GM12874 (cell line): ENCODE measurements around the gene CDC45.

Experiments
- TF ChIP-seq, protein P1 (sequence below): IDR thresholded peaks from 2 replicates; pipeline ENCODE4 v1.5.1; 2011; ENCODE audit warnings: low read depth, mild to moderate bottlenecking, control low read depth, low read length, moderate library complexity; ENCODE audit not compliant: insufficient read depth

The CDC45 gene

GRCh38 chr22:19479355-19480172 lies at the start of gene CDC45:
Gene CDC45 (plus strand): TSS chr22:19479920. CDS start chr22:19479969, 49 bp downstream.
- TF ChIP-seq, protein P1, sequence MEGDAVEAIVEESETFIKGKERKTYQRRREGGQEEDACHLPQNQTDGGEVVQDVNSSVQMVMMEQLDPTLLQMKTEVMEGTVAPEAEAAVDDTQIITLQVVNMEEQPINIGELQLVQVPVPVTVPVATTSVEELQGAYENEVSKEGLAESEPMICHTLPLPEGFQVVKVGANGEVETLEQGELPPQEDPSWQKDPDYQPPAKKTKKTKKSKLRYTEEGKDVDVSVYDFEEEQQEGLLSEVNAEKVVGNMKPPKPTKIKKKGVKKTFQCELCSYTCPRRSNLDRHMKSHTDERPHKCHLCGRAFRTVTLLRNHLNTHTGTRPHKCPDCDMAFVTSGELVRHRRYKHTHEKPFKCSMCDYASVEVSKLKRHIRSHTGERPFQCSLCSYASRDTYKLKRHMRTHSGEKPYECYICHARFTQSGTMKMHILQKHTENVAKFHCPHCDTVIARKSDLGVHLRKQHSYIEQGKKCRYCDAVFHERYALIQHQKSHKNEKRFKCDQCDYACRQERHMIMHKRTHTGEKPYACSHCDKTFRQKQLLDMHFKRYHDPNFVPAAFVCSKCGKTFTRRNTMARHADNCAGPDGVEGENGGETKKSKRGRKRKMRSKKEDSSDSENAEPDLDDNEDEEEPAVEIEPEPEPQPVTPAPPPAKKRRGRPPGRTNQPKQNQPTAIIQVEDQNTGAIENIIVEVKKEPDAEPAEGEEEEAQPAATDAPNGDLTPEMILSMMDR = no peak

GRCh38 chr22:19429950-19430889 lies 49.5 kb upstream of the CDC45 start:
- TF ChIP-seq, protein P1 = no peak

- TF ChIP-seq, protein P1 = no peak
These were observed 48.7 kb upstream of the CDC45 start for GRCh38 chr22:19430890-19431541.

DNA sequence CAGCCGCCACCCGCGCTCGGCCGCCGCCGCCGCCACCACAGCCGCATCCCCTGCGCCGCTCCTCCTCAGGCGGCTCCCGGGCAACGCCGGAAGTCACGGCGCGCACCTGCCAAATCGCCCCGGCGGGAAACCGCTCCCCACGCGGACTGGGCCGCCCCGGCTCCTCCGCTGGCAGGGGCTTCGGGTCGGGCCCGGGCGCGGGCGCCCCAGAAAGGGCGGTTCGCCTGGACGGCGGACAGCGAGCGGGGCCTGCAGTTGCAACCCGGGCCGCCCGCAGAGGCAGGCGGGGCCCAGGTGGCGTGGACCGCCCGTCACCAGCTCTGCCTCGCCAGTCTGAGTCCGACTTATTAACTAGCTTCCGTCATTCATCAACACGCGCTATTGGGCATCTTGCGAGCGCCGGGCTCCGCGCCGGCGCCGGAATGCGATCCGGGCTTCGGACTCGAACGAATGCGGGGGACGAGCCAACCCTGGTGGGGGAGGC lies 48.0 kb upstream of the CDC45 start, which contains the start of gene HIRA:
TSS of gene HIRA (minus strand) at position 85 of the 484 bp plus-strand sequence. CDS start 257 bp downstream, outside the sequence.
- TF ChIP-seq, protein P1 = no peak

GRCh38 chr22:19432133-19432851 lies 47.4 kb upstream of the CDC45 start, which contains the start of gene MRPL40:
Gene MRPL40 (plus strand): TSS chr22:19432545. CDS start chr22:19432555, 10 bp downstream.
- TF ChIP-seq, protein P1 = no peak

GRCh38 chr22:19434401-19434800 lies 45.3 kb upstream of the CDC45 start:
- TF ChIP-seq, protein P1 = no peak
